Measurements from ENCODE around the gene CRACR2B. TPM values are rescaled to one million over a fixed set of nuclear protein-coding genes. Genes with fewer than 3 reads are reported as not detected.

Gene CRACR2B
- total and polyA plus RNA-seq, 10 of the 15 experiments (the other 5 are each of a cell fraction or from before 2014, with no cell fraction given) = 0.10 to 33.7 (median 12.7) TPM

- intact Hi-C loops (cut with micrococcal nuclease; ENCODE audit: unreplicated experiment) = no loop called here
Observed at GRCh38 chr11:862696-863022, 34.9 kb downstream of the CRACR2B start.

GRCh38 chr11:863023-863909 lies 35.5 kb downstream of the CRACR2B start:
- ChIA-PET POLR2A (no interaction called here), SMC1A (ENCODE audit: uncharacterized antibody, unreplicated experiment) (no interaction called here), CTCF (no interaction called here), RAD21 (ENCODE audit: unreplicated experiment) (no interaction called here)
- Histone ChIP-seq H3K27ac (ENCODE audit: control insufficient read depth, insufficient read depth) (no peak overlapping the region), H3K4me1 (ENCODE audit: control insufficient read depth, insufficient read depth, low read length) (no peaks in the 10 kb centered on the region), H3K4me3 (no peak overlapping the region), H4K20me1 (ENCODE audit: control insufficient read depth, insufficient read depth) (no peaks in the 10 kb centered on the region), H3K36me3 (ENCODE audit: control insufficient read depth in 2 of 2, insufficient read depth in 2 of 2, low read length in 1 of 2) (no peaks in the 10 kb centered on the region), H3K9me3 (replicated peaks; ENCODE audit: control insufficient read depth, insufficient read depth, low read length) (no peaks in the 10 kb centered on the region), H3K4me2 (ENCODE audit: control insufficient read depth, insufficient read depth) (no peak overlapping the region), H3K9ac (ENCODE audit: control insufficient read depth, insufficient read depth, low read length) (no peak overlapping the region), H2AFZ (ENCODE audit: control insufficient read depth, low read depth, low read length) (no peak overlapping the region), H3K27me3 (replicated peaks in 1 of 2; ENCODE audit: control insufficient read depth in 2 of 2, insufficient read depth in 2 of 2, low read length in 1 of 2) (no peaks in the 10 kb centered on the region), H3K79me2 (ENCODE audit: control insufficient read depth, insufficient read depth, low read length) (no peaks in the 10 kb centered on the region)
- ATAC-seq = no peak
- no peak for FAIRE-seq
- no TSS peak for BruUV-seq (replicated peaks)
- no peak for DNase-seq (ENCODE audit: low read depth, low spot score)
- in situ Hi-C loops (cut with MboI) (no loop called here), intact Hi-C loops (cut with micrococcal nuclease; ENCODE audit: unreplicated experiment) (no loop called here)
- 56% methylated on average over 24 of the region's 24 CpGs for WGBS (ENCODE audit: insufficient coverage, insufficient replicate concordance, low lambda C conversion rate, missing lambda C conversion rate)
- no peak for TF ChIP-seq BCLAF1 (IDR thresholded peaks at IDR 0.05)
- no peak for TF ChIP-seq BHLHE40 (IDR thresholded peaks at IDR 0.05; ENCODE audit: borderline replicate concordance in 1 of 2, low read depth in 2 of 2, low read length in 1 of 2)
- no peak for TF ChIP-seq RB1 (IDR thresholded peaks at IDR 0.05; ENCODE audit: borderline replicate concordance)
- TF ChIP-seq POLR2AphosphoS5 (IDR thresholded peaks at IDR 0.05; ENCODE audit: low read length) = no peak
- no peak for TF ChIP-seq USF1 (IDR thresholded peaks at IDR 0.05; ENCODE audit: borderline replicate concordance, extremely low read length, insufficient read depth, low read depth, low read length)
- TF ChIP-seq HCFC1 (IDR thresholded peaks at IDR 0.05; ENCODE audit: low read length) = no peak
- no peak for TF ChIP-seq PAX8 (IDR thresholded peaks at IDR 0.05)

More at GRCh38 chr11:862696-863022, 34.9 kb downstream of the CRACR2B start:
- SMC1A ChIA-PET (ENCODE audit: uncharacterized antibody, unreplicated experiment) = no interaction called here
- BruUV-seq (replicated peaks) = no TSS peak
- FAIRE-seq = no peak
- Histone ChIP-seq H3K4me3 (no peak overlapping the region), H3K4me2 (ENCODE audit: control insufficient read depth, insufficient read depth) (no peak overlapping the region), H3K9me3 (replicated peaks; ENCODE audit: control insufficient read depth, insufficient read depth, low read length) (no peaks in the 10 kb centered on the region), H3K9ac (ENCODE audit: control insufficient read depth, insufficient read depth, low read length) (no peak overlapping the region), H3K79me2 (ENCODE audit: control insufficient read depth, insufficient read depth, low read length) (no peaks in the 10 kb centered on the region), H3K27me3 (replicated peaks in 1 of 2; ENCODE audit: control insufficient read depth in 2 of 2, insufficient read depth in 2 of 2, low read length in 1 of 2) (no peaks in the 10 kb centered on the region), H4K20me1 (ENCODE audit: control insufficient read depth, insufficient read depth) (no peaks in the 10 kb centered on the region), H3K4me1 (ENCODE audit: control insufficient read depth, insufficient read depth, low read length) (no peaks in the 10 kb centered on the region), H3K36me3 (ENCODE audit: control insufficient read depth in 2 of 2, insufficient read depth in 2 of 2, low read length in 1 of 2) (no peaks in the 10 kb centered on the region), H3K27ac (ENCODE audit: control insufficient read depth, insufficient read depth) (no peak overlapping the region), H2AFZ (ENCODE audit: control insufficient read depth, low read depth, low read length) (no peak overlapping the region)
- RAD21 ChIA-PET (ENCODE audit: unreplicated experiment) = no interaction called here
- no peak for ATAC-seq
- POLR2A ChIA-PET = no interaction called here
- CTCF ChIA-PET = no interaction called here
- TF ChIP-seq MXI1 (IDR thresholded peaks at IDR 0.05; ENCODE audit: low read depth, low read length) (no peak), BCL11A (IDR thresholded peaks at IDR 0.05; ENCODE audit: low read depth, low read length) (no peak), NFXL1 (IDR thresholded peaks at IDR 0.05; ENCODE audit: borderline replicate concordance) (no peak)
- in situ Hi-C loops (cut with MboI) = no loop called here
- no peak for DNase-seq (ENCODE audit: low read depth, low spot score)
- WGBS (ENCODE audit: insufficient coverage, insufficient replicate concordance, low lambda C conversion rate, missing lambda C conversion rate) = 59% methylated on average over 4 of the region's 12 CpGs
